Activated naive CD4-positive, alpha-beta T cell treated with anti-CD3 and anti-CD28 coated beads, Interleukin-2, amount 50 U/mL, for 16 hours (primary cell): ENCODE data around the gene RASGRP2.
A peak's percentile ranks its signal among the peaks of the same experiment; 100 is the strongest.

Experiments
- DNase-seq: peaks from one replicate; pipeline ENCODE4 v3.0.0-alpha.2; 2020

RASGRP2 gene

GRCh38 chr11:64755681-64756361, 11.9 kb upstream of the RASGRP2 start:
- DNase-seq: no peak

GRCh38 chr11:64754919-64755662, 11.1 kb upstream of the RASGRP2 start:
- no peak for DNase-seq

- no peak for DNase-seq
Measured at GRCh38 chr11:64754124-64754918, 10.4 kb upstream of the RASGRP2 start.

- DNase-seq: no peak
Measured at GRCh38 chr11:64753380-64754123, 9.6 kb upstream of the RASGRP2 start.

GRCh38 chr11:64753019-64753379, 9.1 kb upstream of the RASGRP2 start:
- no peak for DNase-seq

GRCh38 chr11:64752175-64752970, 8.4 kb upstream of the RASGRP2 start:
- DNase-seq: no peak

GRCh38 chr11:64751580-64751979, 7.6 kb upstream of the RASGRP2 start:
- no peak for DNase-seq

- DNase-seq: no peak
Measured at GRCh38 chr11:64751136-64751535, 7.2 kb upstream of the RASGRP2 start.

GRCh38 chr11:64750361-64751054, 6.6 kb upstream of the RASGRP2 start:
- no peak for DNase-seq

GRCh38 chr11:64747961-64748665, 4.2 kb upstream of the RASGRP2 start:
- peak; percentile 11 for DNase-seq

GRCh38 chr11:64746486-64746885, 2.5 kb upstream of the RASGRP2 start:
- no peak for DNase-seq

- peak; percentile 69 for DNase-seq
Measured at GRCh38 chr11:64745521-64746328, 1.8 kb upstream of the RASGRP2 start.

GRCh38 chr11:64745189-64745520, 1.2 kb upstream of the RASGRP2 start:
- peak; percentile 55 for DNase-seq

- DNase-seq: no peak
Measured at GRCh38 chr11:64744544-64745188, 724 bp upstream of the RASGRP2 start.

GRCh38 chr11:64742889-64743590, 902 bp downstream of the RASGRP2 start:
- DNase-seq: peak; percentile 77

GRCh38 chr11:64742087-64742888, 1.7 kb downstream of the RASGRP2 start:
- peak; percentile 48 for DNase-seq

GRCh38 chr11:64741375-64742086, 2.4 kb downstream of the RASGRP2 start:
- no peak for DNase-seq
